Mucosa of stomach (tissue), 1 donor: ENCODE results near the gene KIF13A.

Source experiments
- H3K27me3 ChIP-seq: one replicate; pipeline ENCODE4 v1.7.0; 2013; ENCODE audit warnings: mild to moderate bottlenecking, low read length; ENCODE audit not compliant: control insufficient read depth, insufficient read depth
- H3K36me3 ChIP-seq: one replicate; pipeline ENCODE4 v1.7.0; 2013; ENCODE audit warnings: low read length; ENCODE audit not compliant: control insufficient read depth, insufficient read depth
- H3K4me1 ChIP-seq: one replicate; pipeline ENCODE4 v1.7.0; 2013; ENCODE audit warnings: mild to moderate bottlenecking, low read length; ENCODE audit not compliant: control insufficient read depth, insufficient read depth
- H3K4me3 ChIP-seq: one replicate; pipeline ENCODE4 v1.7.0; 2013; ENCODE audit warnings: low read length
- H3K9ac ChIP-seq: one replicate; pipeline ENCODE4 v1.7.0; 2013; ENCODE audit warnings: mild to moderate bottlenecking, low read length, moderate library complexity
- H3K9me3 ChIP-seq: one replicate; pipeline ENCODE4 v1.7.0; 2013; ENCODE audit warnings: mild to moderate bottlenecking, low read length, moderate library complexity; ENCODE audit not compliant: control insufficient read depth
- donor health status: Pancreatic carcinoma.

The KIF13A gene

GRCh38 chr6:17842014-17842776, 145.2 kb downstream of the KIF13A start:
- no peaks in the 10 kb centered on the region for H3K36me3 ChIP-seq
- H3K4me1 ChIP-seq = peaks cover 28% of the 10 kb centered on the region
- no peaks in the 10 kb centered on the region for H3K27me3 ChIP-seq
- no peak overlapping the region for H3K9ac ChIP-seq
- H3K4me3 ChIP-seq = no peak overlapping the region
- no peaks in the 10 kb centered on the region for H3K9me3 ChIP-seq

- H3K4me3 ChIP-seq = no peak overlapping the region
- no peaks in the 10 kb centered on the region for H3K9me3 ChIP-seq
- H3K27me3 ChIP-seq = no peaks in the 10 kb centered on the region
- no peaks in the 10 kb centered on the region for H3K36me3 ChIP-seq
- H3K9ac ChIP-seq = no peak overlapping the region
- peaks cover 31% of the 10 kb centered on the region for H3K4me1 ChIP-seq
Observed at GRCh38 chr6:17839513-17840223, 147.8 kb downstream of the KIF13A start.

- Histone ChIP-seq H3K36me3 (no peaks in the 10 kb centered on the region), H3K9ac (no peak overlapping the region), H3K27me3 (no peaks in the 10 kb centered on the region), H3K9me3 (no peaks in the 10 kb centered on the region), H3K4me1 (peaks cover 11% of the 10 kb centered on the region), H3K4me3 (no peak overlapping the region)
Observed at GRCh38 chr6:17836293-17836692, 151.1 kb downstream of the KIF13A start.

GRCh38 chr6:17835784-17836183, 151.7 kb downstream of the KIF13A start:
- Histone ChIP-seq H3K9me3 (no peaks in the 10 kb centered on the region), H3K4me1 (peaks cover 11% of the 10 kb centered on the region), H3K9ac (no peak overlapping the region), H3K36me3 (no peaks in the 10 kb centered on the region), H3K27me3 (no peaks in the 10 kb centered on the region), H3K4me3 (no peak overlapping the region)

GRCh38 chr6:17831135-17831534, 156.3 kb downstream of the KIF13A start:
- H3K9ac ChIP-seq = no peak overlapping the region
- H3K9me3 ChIP-seq = no peaks in the 10 kb centered on the region
- H3K4me3 ChIP-seq = no peak overlapping the region
- no peaks in the 10 kb centered on the region for H3K27me3 ChIP-seq
- H3K4me1 ChIP-seq = peaks cover 5% of the 10 kb centered on the region
- H3K36me3 ChIP-seq = no peaks in the 10 kb centered on the region

- H3K27me3 ChIP-seq = no peaks in the 10 kb centered on the region
- no peaks in the 10 kb centered on the region for H3K4me1 ChIP-seq
- no peak overlapping the region for H3K9ac ChIP-seq
- no peak overlapping the region for H3K4me3 ChIP-seq
- no peaks in the 10 kb centered on the region for H3K9me3 ChIP-seq
- no peaks in the 10 kb centered on the region for H3K36me3 ChIP-seq
Observed at GRCh38 chr6:17829905-17830304, 157.5 kb downstream of the KIF13A start.

- H3K36me3 ChIP-seq = no peaks in the 10 kb centered on the region
- no peak overlapping the region for H3K9ac ChIP-seq
- H3K27me3 ChIP-seq = no peaks in the 10 kb centered on the region
- no peaks in the 10 kb centered on the region for H3K9me3 ChIP-seq
- H3K4me3 ChIP-seq = no peak overlapping the region
- H3K4me1 ChIP-seq = no peaks in the 10 kb centered on the region
Observed at GRCh38 chr6:17828149-17828548, 159.3 kb downstream of the KIF13A start.

GRCh38 chr6:17826301-17826700, 161.1 kb downstream of the KIF13A start:
- Histone ChIP-seq H3K4me3 (no peak overlapping the region), H3K27me3 (no peaks in the 10 kb centered on the region), H3K36me3 (no peaks in the 10 kb centered on the region), H3K4me1 (no peaks in the 10 kb centered on the region), H3K9me3 (no peaks in the 10 kb centered on the region), H3K9ac (no peak overlapping the region)

- Histone ChIP-seq H3K9ac (no peak overlapping the region), H3K27me3 (no peaks in the 10 kb centered on the region), H3K36me3 (no peaks in the 10 kb centered on the region), H3K4me3 (no peak overlapping the region), H3K9me3 (no peaks in the 10 kb centered on the region), H3K4me1 (no peaks in the 10 kb centered on the region)
Observed at GRCh38 chr6:17820055-17820454, 167.4 kb downstream of the KIF13A start.

GRCh38 chr6:17817763-17818162, 169.7 kb downstream of the KIF13A start:
- Histone ChIP-seq H3K4me1 (no peaks in the 10 kb centered on the region), H3K36me3 (no peaks in the 10 kb centered on the region), H3K27me3 (no peaks in the 10 kb centered on the region), H3K9ac (no peak overlapping the region), H3K9me3 (no peaks in the 10 kb centered on the region), H3K4me3 (no peak overlapping the region)

- H3K9ac ChIP-seq = no peak overlapping the region
- H3K36me3 ChIP-seq = no peaks in the 10 kb centered on the region
- H3K9me3 ChIP-seq = no peaks in the 10 kb centered on the region
- H3K4me3 ChIP-seq = no peak overlapping the region
- no peaks in the 10 kb centered on the region for H3K4me1 ChIP-seq
- no peaks in the 10 kb centered on the region for H3K27me3 ChIP-seq
Observed at GRCh38 chr6:17816921-17817611, 170.4 kb downstream of the KIF13A start.

GRCh38 chr6:17813542-17813941, 173.9 kb downstream of the KIF13A start:
- Histone ChIP-seq H3K9me3 (no peaks in the 10 kb centered on the region), H3K36me3 (no peaks in the 10 kb centered on the region), H3K27me3 (no peaks in the 10 kb centered on the region), H3K4me1 (no peaks in the 10 kb centered on the region), H3K4me3 (no peak overlapping the region), H3K9ac (no peak overlapping the region)
